Type B pancreatic cell (in vitro differentiated cells): Measurements from ENCODE around the gene CDH20. TPM values are rescaled to one million over a fixed set of nuclear protein-coding genes. Genes with fewer than 3 reads are reported as not detected.
"Not testable (repeated sequence)": the region's sequence is repeated elsewhere in the genome, so short reads cannot be mapped to it uniquely, and the experiment has no call there.

Experiments used
- DNase-seq: peaks from one replicate; pipeline ENCODE4 v3.0.0; 2021; ENCODE audit warnings: mixed read lengths; ENCODE audit not compliant: unreplicated experiment; ENCODE audit errors: extremely low spot score
- H3K27ac Mint-ChIP-seq: 2 replicates; pipeline ENCODE4 v1.8.0; 2021; ENCODE audit warnings: mild to moderate bottlenecking, mixed read lengths
- H3K27me3 Mint-ChIP-seq: 2 replicates; pipeline ENCODE4 v1.8.0; 2021; ENCODE audit warnings: mixed read lengths
- H3K36me3 Mint-ChIP-seq: 2 replicates; pipeline ENCODE4 v1.8.0; 2021; ENCODE audit warnings: mixed read lengths
- H3K4me1 Mint-ChIP-seq: one replicate; pipeline ENCODE4 v1.8.0; 2021; ENCODE audit warnings: mixed read lengths; ENCODE audit not compliant: unreplicated experiment
- H3K4me3 Mint-ChIP-seq: 2 replicates; pipeline ENCODE4 v1.8.0; 2021; ENCODE audit warnings: mild to moderate bottlenecking, mixed read lengths
- H3K9me3 Mint-ChIP-seq: 2 replicates; pipeline ENCODE4 v1.8.0; 2021; ENCODE audit warnings: mixed read lengths
- CTCF ChIP-seq: fragments of 200-600 bp; sonication (generic); conservative IDR thresholded peaks from 2 replicates; pipeline ENCODE4 v1.5.0; 2021; ENCODE audit warnings: antibody characterized with exemption, mild to moderate bottlenecking
- total RNA-seq: library from RNA; stranded (reverse); gene quantifications from 2 replicates; pipeline ENCODE4 v1.2.1, GENCODE V29; 2021; ENCODE audit warnings: low replicate concordance

The CDH20 gene
- total RNA-seq, 1 donor from 2014 or later, result 1.6 TPM

GRCh38 chr18:61360404-61361383 is 27.5 kb downstream of the CDH20 start:
- no peak for TF ChIP-seq CTCF
- Mint-ChIP-seq H3K9me3 (no peaks in the 10 kb centered on the region), H3K27me3 (peaks cover 2% of the 10 kb centered on the region), H3K27ac (no peak overlapping the region), H3K4me3 (no peak overlapping the region), H3K4me1 (no peaks in the 10 kb centered on the region), H3K36me3 (no peaks in the 10 kb centered on the region)
- no peak for DNase-seq

GRCh38 chr18:61362511-61362910 is 29.3 kb downstream of the CDH20 start:
- H3K27ac Mint-ChIP-seq, result no peak overlapping the region
- no peak for DNase-seq
- H3K36me3 Mint-ChIP-seq, result no peaks in the 10 kb centered on the region
- no peak for TF ChIP-seq CTCF
- H3K4me3 Mint-ChIP-seq, result no peak overlapping the region
- peaks cover 9% of the 10 kb centered on the region for H3K27me3 Mint-ChIP-seq
- no peaks in the 10 kb centered on the region for H3K4me1 Mint-ChIP-seq
- H3K9me3 Mint-ChIP-seq, result no peaks in the 10 kb centered on the region

GRCh38 chr18:61364953-61365352 is 31.7 kb downstream of the CDH20 start:
- no peak for DNase-seq
- no peaks in the 10 kb centered on the region for H3K9me3 Mint-ChIP-seq
- H3K4me3 Mint-ChIP-seq, result no peak overlapping the region
- H3K4me1 Mint-ChIP-seq, result peaks cover 3% of the 10 kb centered on the region
- no peak overlapping the region for H3K27ac Mint-ChIP-seq
- TF ChIP-seq CTCF, result no peak
- H3K27me3 Mint-ChIP-seq, result peaks cover 13% of the 10 kb centered on the region
- H3K36me3 Mint-ChIP-seq, result no peaks in the 10 kb centered on the region

- DNase-seq, result no peak
- H3K27ac Mint-ChIP-seq, result no peak overlapping the region
- no peak overlapping the region for H3K4me3 Mint-ChIP-seq
- no peak for TF ChIP-seq CTCF
- no peaks in the 10 kb centered on the region for H3K36me3 Mint-ChIP-seq
- H3K27me3 Mint-ChIP-seq, result peaks cover 11% of the 10 kb centered on the region
- H3K9me3 Mint-ChIP-seq, result no peaks in the 10 kb centered on the region
- peaks cover 7% of the 10 kb centered on the region for H3K4me1 Mint-ChIP-seq
These were observed 34.8 kb downstream of the CDH20 start for GRCh38 chr18:61368001-61368400.

- not testable (repeated sequence) for H3K9me3 Mint-ChIP-seq, H3K4me3 Mint-ChIP-seq, H3K4me1 Mint-ChIP-seq, H3K27ac Mint-ChIP-seq, DNase-seq, H3K36me3 Mint-ChIP-seq
- peaks cover 11% of the 10 kb centered on the region for H3K27me3 Mint-ChIP-seq
These were observed 36.4 kb downstream of the CDH20 start for GRCh38 chr18:61369671-61370070.

- Mint-ChIP-seq H3K36me3 (no peaks in the 10 kb centered on the region), H3K9me3 (no peaks in the 10 kb centered on the region), H3K27ac (no peak overlapping the region), H3K27me3 (peaks cover 11% of the 10 kb centered on the region), H3K4me1 (peaks cover 7% of the 10 kb centered on the region), H3K4me3 (no peak overlapping the region)
- DNase-seq, result no peak
- TF ChIP-seq CTCF, result no peak
These were observed 37.9 kb downstream of the CDH20 start for GRCh38 chr18:61371111-61371510.
